HEK293 (cell line): ENCODE data around the gene CCR5AS.

Experiments used
- CTCF ChIP-seq: fragments of 450-650 bp; formaldehyde crosslinking; IDR thresholded peaks from 2 replicates; pipeline ENCODE4 v1.5.1; 2016; ENCODE audit warnings: missing biosample characterization, missing genetic modification characterization
- ZBTB26 ChIP-seq: fragments of 450-650 bp; formaldehyde crosslinking; optimal IDR thresholded peaks from 2 replicates; pipeline ENCODE3; 2016; ENCODE audit warnings: missing biosample characterization, mild to moderate bottlenecking, missing genetic modification characterization
- ZBTB7A ChIP-seq: fragments of 450-650 bp; formaldehyde crosslinking; IDR thresholded peaks from 2 replicates; pipeline ENCODE4 v1.5.1; 2016; ENCODE audit warnings: low read depth, missing biosample characterization, missing genetic modification characterization
- ZNF211 ChIP-seq: fragments of 450-650 bp; formaldehyde crosslinking; IDR thresholded peaks from 2 replicates; pipeline ENCODE4 v1.5.1; 2016; ENCODE audit warnings: low read depth, missing biosample characterization, missing genetic modification characterization
- ZNF24 ChIP-seq: fragments of 450-650 bp; formaldehyde crosslinking; IDR thresholded peaks from 2 replicates; pipeline ENCODE4 v1.5.1; 2016; ENCODE audit warnings: missing biosample characterization, missing genetic modification characterization
- ZNF335 ChIP-seq: fragments of 450-650 bp; formaldehyde crosslinking; conservative IDR thresholded peaks from 2 replicates; pipeline ENCODE4 v1.5.1; 2016; ENCODE audit warnings: missing biosample characterization, missing genetic modification characterization
- ZNF76 ChIP-seq: fragments of 450-650 bp; formaldehyde crosslinking; IDR thresholded peaks from 2 replicates; pipeline ENCODE4; 2016; ENCODE audit warnings: low read depth, missing biosample characterization, missing genetic modification characterization, borderline replicate concordance

GRCh38 chr3:46338840-46339239 is 68.0 kb downstream of the CCR5AS start:
- no peak for TF ChIP-seq ZNF24 (tag by site-specific recombination)
- no peak for TF ChIP-seq CTCF (tag by site-specific recombination)
- no peak for TF ChIP-seq ZNF211 (tag by site-specific recombination)
- TF ChIP-seq ZBTB7A (tag by site-specific recombination) = no peak
- no peak for TF ChIP-seq ZBTB26 (tag by site-specific recombination)
- TF ChIP-seq ZNF76 = no peak
- TF ChIP-seq ZNF335 = no peak
